ENCODE results near the gene AGBL4.

AGBL4 gene

DNA sequence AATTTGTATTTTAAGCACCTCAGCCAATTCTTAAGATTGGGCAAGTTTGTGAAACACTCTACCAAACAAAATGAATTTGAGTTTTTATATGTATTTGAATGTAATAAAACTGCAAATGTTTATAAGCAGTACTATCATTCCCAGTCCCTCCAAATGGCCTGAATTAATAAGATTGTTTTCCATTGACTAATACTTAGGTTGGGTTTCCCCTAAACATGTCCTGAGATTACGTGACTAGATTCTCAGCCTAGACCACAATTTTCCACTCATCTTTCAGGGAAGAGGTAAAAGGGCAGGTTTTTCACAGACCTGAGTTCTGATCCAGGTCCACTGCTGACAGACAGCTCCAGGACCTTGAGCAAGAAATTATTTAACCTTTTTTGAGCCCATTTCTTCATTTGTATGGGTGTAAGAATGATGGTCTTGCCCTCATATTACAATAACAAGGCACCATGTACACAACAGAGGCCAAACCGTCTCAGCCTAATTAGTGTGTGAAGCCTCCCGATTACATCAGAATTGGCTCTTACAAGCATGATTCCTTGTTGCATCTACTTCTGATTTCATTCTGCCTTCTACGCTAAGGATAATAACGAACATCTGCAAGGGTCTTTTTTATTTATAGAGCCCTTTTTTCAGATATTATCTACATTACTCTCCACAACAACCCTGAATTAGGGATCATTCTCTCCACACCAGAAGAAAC, 1298.3 kb downstream of the AGBL4 start:
- H3K4me3 ChIP-seq (ENCODE audit: low read depth, low read length) = no peak overlapping the region
- TF ChIP-seq, protein P1, sequence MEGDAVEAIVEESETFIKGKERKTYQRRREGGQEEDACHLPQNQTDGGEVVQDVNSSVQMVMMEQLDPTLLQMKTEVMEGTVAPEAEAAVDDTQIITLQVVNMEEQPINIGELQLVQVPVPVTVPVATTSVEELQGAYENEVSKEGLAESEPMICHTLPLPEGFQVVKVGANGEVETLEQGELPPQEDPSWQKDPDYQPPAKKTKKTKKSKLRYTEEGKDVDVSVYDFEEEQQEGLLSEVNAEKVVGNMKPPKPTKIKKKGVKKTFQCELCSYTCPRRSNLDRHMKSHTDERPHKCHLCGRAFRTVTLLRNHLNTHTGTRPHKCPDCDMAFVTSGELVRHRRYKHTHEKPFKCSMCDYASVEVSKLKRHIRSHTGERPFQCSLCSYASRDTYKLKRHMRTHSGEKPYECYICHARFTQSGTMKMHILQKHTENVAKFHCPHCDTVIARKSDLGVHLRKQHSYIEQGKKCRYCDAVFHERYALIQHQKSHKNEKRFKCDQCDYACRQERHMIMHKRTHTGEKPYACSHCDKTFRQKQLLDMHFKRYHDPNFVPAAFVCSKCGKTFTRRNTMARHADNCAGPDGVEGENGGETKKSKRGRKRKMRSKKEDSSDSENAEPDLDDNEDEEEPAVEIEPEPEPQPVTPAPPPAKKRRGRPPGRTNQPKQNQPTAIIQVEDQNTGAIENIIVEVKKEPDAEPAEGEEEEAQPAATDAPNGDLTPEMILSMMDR (IDR thresholded peaks at IDR 0.05; ENCODE audit: low read depth, low read length, missing control alignments) = no peak
- no peak for DNase-seq (ENCODE audit: low read depth)

- no peak for DNase-seq (ENCODE audit: low read depth)
- TF ChIP-seq, protein P1 (IDR thresholded peaks at IDR 0.05; ENCODE audit: low read depth, low read length, missing control alignments) = no peak
- no peak overlapping the region for H3K4me3 ChIP-seq (ENCODE audit: low read depth, low read length)
These were observed 1302.8 kb downstream of the AGBL4 start for GRCh38 chr1:48720929-48721328.

DNA sequence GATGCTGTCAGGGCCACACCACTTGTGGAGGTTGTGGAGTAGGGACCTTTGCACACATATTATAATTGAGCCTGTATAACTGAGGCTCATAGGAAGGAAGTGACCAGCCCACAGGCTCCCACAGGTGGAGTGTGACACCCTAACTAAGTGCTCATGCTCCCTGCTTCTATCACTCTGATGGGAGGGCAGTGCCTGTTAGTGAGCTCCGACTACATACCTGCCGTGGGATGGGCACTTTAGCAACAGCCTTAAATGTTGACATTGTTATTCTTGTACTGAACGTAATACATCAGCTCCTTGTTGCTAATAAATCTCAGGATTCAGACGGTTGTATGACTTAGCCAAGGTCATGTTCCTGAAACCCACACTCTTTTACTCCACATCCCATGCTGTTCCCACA, 1305.0 kb downstream of the AGBL4 start:
- no peak for DNase-seq (ENCODE audit: low read depth)
- no peak overlapping the region for H3K4me3 ChIP-seq (ENCODE audit: low read depth, low read length)
- TF ChIP-seq, protein P1 (IDR thresholded peaks at IDR 0.05; ENCODE audit: low read depth, low read length, missing control alignments) = no peak

GRCh38 chr1:48718116-48718630, 1305.6 kb downstream of the AGBL4 start:
- H3K4me3 ChIP-seq (ENCODE audit: low read depth, low read length) = no peak overlapping the region
- TF ChIP-seq, protein P1 (IDR thresholded peaks at IDR 0.05; ENCODE audit: low read depth, low read length, missing control alignments) = no peak
- no peak for DNase-seq (ENCODE audit: low read depth)

- DNase-seq (ENCODE audit: low read depth) = no peak
- TF ChIP-seq, protein P1 (IDR thresholded peaks at IDR 0.05; ENCODE audit: low read depth, low read length, missing control alignments) = no peak
- H3K4me3 ChIP-seq (ENCODE audit: low read depth, low read length) = no peak overlapping the region
These were observed 1306.7 kb downstream of the AGBL4 start for GRCh38 chr1:48717082-48717481.

- TF ChIP-seq, protein P1 (IDR thresholded peaks at IDR 0.05; ENCODE audit: low read depth, low read length, missing control alignments) = no peak
- no peak overlapping the region for H3K4me3 ChIP-seq (ENCODE audit: low read depth, low read length)
- no peak for DNase-seq (ENCODE audit: low read depth)
These were observed 1307.8 kb downstream of the AGBL4 start for GRCh38 chr1:48715921-48716320.

DNA sequence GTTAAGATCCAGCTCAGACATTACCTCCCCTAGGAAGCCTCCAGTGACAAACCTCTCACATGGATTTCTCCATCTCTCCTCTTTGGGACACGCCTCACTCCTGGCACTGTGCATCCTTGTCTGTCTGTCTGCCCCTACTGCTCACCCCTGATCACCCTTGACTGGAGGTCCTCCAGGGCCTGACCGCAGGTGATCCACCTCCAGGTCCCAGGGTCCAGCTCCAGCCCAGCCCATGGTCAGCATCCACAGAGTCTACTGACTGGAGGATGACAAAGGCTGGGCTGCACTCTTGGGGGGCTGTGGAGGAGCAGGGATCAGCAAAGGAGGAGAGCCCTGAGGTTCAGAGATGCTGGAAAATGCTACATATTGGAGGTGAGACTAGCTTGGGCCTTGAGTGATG, 1312.8 kb downstream of the AGBL4 start:
- TF ChIP-seq, protein P1 (IDR thresholded peaks at IDR 0.05; ENCODE audit: low read depth, low read length, missing control alignments) = no peak
- DNase-seq (ENCODE audit: low read depth) = no peak
- no peak overlapping the region for H3K4me3 ChIP-seq (ENCODE audit: low read depth, low read length)
